GM12892 (cell line): ENCODE measurements around the gene FOXL1.

Experiments used
- POLR2A ChIP-seq: IDR thresholded peaks from 2 replicates; pipeline ENCODE4 v1.6.1; 2011; ENCODE audit warnings: low read depth, low read length, control low read depth
- POLR2AphosphoS5 ChIP-seq: IDR thresholded peaks from 2 replicates; pipeline ENCODE4 v1.6.1; 2011; ENCODE audit warnings: low read depth, low read length, control low read depth
- TAF1 ChIP-seq: IDR thresholded peaks from 2 replicates; pipeline ENCODE4 v1.6.1; 2011; ENCODE audit warnings: low read depth, mild to moderate bottlenecking, control low read depth, low read length, borderline replicate concordance

GRCh38 chr16:86568677-86569623, 9.4 kb upstream of the FOXL1 start:
- TF ChIP-seq POLR2AphosphoS5 = no peak
- no peak for TF ChIP-seq TAF1
- TF ChIP-seq POLR2A = no peak
